Cardiac fibroblast (primary cell): ENCODE results near the gene HOXD3.

Experiments used
- DNase-seq, 2 donors: peaks; one replicate each; pipeline versions ENCODE4 v3.0.0 to v3.0.0-alpha.2; 2010; ENCODE audit warnings: low read depth in 2 of 2
- H3K4me3 ChIP-seq, 2 donors: replicated peaks in 1 of 2; 1 replicate in 1 of 2; 2 replicates in 1 of 2; pipeline ENCODE4 v1.5.1; 2011; ENCODE audit warnings: low read depth in 2 of 2, low read length in 2 of 2, mild to moderate bottlenecking in 2 of 2, moderate library complexity in 1 of 2
- TF ChIP-seq, protein P1 (sequence below): IDR thresholded peaks from one replicate; pipeline ENCODE4 v1.5.1; 2011; ENCODE audit warnings: low read depth, mild to moderate bottlenecking, low read length, inconsistent platforms

Gene HOXD3

DNA sequence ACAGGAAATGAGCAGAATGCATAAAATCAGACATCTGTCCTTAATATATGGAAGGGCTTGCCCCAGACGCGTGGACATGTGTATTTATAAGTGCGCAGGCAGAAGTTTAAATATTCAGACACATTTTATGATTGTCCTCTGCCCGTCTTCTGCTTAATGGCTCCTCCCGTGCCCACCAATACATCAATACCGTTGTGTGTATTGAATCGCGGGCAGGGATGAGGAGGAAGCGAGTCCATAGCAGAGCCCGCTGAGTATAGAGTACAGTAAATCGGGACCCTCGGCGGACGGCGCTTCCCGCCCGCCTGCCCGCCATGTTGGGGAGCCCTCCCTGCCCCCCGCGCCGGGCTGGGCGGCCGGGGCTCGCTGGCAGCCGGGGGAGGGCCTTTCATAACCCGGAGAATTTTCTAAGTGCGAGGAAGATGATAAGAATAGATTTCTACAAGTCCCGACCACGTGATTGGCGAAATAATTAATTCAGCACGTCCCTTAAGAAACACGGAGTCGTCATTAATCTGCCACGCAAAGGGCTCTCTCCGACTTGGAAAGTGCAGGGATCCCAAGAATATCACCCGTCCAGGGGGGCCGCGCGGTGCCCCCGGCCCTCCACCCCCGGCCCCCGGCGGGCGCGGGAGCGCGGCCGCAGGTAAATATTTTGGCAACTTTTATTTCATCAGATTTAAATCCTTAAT, at the start of gene HOXD3:
Gene HOXD3, plus strand, starts transcription at position 501 of the 692 bp plus-strand sequence. CDS start 11,808 bp downstream, outside the sequence.
- no peak for DNase-seq
- TF ChIP-seq, protein P1, sequence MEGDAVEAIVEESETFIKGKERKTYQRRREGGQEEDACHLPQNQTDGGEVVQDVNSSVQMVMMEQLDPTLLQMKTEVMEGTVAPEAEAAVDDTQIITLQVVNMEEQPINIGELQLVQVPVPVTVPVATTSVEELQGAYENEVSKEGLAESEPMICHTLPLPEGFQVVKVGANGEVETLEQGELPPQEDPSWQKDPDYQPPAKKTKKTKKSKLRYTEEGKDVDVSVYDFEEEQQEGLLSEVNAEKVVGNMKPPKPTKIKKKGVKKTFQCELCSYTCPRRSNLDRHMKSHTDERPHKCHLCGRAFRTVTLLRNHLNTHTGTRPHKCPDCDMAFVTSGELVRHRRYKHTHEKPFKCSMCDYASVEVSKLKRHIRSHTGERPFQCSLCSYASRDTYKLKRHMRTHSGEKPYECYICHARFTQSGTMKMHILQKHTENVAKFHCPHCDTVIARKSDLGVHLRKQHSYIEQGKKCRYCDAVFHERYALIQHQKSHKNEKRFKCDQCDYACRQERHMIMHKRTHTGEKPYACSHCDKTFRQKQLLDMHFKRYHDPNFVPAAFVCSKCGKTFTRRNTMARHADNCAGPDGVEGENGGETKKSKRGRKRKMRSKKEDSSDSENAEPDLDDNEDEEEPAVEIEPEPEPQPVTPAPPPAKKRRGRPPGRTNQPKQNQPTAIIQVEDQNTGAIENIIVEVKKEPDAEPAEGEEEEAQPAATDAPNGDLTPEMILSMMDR = no peak
- no peak within 1 kb of the TSS for H3K4me3 ChIP-seq

DNA sequence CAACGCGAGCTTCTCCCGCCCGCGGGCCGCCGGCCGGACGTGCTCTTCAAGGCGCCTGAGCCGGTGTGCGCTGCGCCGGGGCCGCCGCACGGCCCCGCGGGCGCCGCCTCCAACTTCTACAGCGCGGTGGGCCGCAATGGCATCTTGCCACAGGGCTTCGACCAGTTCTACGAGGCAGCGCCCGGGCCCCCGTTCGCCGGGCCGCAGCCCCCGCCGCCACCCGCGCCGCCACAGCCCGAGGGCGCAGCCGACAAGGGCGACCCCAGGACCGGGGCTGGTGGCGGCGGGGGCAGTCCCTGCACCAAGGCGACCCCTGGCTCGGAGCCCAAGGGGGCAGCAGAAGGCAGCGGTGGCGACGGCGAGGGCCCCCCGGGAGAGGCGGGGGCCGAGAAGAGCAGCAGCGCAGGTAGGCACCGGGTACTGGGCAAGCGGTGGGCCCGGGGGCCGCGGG, 49.4 kb upstream of the HOXD3 start:
- DNase-seq = no peak
- H3K4me3 ChIP-seq = no peak overlapping the region
- TF ChIP-seq, protein P1 = no peak

DNA sequence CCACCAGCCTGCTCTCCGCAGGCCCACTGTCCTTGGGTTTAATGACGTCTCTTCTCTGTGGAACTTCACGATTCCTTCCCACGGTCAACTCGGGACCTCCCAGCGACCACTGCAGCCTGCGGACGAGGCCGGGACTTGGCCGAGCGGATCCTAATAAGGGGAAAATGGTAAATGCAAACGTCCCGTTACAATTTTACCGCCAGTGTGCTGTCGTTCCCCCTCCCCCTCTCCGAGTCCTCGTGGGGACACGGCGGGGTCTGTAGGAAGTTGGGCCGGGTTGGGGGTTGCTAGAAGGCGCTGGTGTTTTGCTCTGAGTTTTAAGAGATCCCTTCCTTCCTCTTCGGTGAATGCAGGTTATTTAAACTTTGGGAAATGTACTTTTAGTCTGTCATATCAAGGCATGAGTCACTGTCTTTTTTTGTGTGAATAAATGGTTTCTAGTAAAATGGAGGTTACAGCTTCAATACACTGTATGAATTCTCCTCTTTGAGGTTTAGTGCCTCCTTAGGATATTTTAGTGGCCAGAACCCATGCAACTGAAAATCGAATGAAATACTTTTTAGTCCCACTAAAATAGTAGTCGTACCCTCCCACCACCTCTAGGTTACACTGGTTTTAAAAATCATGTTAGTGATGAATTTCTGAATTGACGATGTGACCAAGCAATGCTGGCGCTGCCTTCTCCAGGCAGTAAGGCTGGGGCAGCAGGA, 47.8 kb upstream of the HOXD3 start:
- no peak for DNase-seq
- H3K4me3 ChIP-seq = no peak overlapping the region
- TF ChIP-seq, protein P1 = no peak

DNA sequence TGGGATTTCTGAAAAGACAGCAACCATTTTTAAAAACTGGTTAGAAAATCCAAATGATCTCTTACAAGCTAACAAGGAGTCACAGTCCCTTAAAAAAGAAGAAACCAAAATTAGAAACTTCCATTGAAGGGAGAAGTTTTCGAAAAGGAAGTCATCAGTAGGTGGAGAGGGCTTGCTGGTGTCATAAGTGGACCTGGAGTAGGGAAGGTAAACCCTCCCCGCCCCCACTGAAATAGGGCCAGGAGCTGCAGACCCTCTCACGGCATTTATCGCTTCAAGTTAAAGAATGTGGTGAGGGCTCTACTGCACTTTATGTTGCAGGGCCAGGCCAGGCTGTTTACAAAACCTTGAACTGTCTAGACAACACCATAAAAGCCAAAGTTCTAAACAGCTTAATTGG, 47.2 kb upstream of the HOXD3 start:
- DNase-seq = no peak
- TF ChIP-seq, protein P1 = no peak
- H3K4me3 ChIP-seq = no peak overlapping the region

DNA sequence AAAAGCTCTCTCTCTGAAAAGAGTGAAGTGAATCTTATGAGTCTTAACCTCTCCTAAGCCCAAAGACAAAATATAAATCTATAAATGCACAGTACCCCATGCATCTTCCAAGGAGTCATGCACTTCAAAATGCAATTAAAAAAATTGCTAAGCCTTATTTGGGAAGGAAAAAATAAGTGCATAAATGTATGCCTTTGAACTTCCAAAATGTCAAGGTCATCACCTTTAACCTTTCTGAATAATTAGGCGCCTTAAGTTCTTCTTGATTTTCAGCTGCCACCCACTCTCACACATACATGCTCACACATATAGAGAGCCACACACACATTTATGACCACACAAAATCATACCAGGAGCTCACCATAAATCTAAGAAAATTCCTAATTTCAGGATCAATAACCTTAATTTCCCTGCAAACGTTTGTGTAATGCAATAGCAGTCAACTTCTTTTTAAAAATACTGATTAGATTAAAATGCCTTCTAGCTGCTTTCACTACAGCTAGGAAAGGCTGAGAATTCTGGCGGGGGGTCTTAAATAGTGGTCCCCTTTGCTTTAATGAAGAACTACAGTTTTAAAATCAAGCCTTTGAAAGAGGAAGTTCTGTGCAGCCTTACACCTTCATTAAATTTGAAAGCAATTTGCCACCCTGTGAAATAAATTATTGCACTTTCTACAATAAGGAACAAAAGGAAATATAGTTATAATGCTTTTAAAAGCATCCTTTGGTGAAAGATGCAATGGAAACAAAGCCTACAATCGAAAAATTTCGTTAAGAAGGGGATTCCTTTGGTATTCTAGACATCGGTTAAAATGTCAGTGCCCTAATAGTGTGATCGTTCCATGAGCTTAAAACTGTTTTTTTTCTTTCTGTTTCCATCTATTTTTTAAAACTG, 46.4 kb upstream of the HOXD3 start:
- TF ChIP-seq, protein P1 = no peak
- no peak overlapping the region for H3K4me3 ChIP-seq
- no peak for DNase-seq

DNA sequence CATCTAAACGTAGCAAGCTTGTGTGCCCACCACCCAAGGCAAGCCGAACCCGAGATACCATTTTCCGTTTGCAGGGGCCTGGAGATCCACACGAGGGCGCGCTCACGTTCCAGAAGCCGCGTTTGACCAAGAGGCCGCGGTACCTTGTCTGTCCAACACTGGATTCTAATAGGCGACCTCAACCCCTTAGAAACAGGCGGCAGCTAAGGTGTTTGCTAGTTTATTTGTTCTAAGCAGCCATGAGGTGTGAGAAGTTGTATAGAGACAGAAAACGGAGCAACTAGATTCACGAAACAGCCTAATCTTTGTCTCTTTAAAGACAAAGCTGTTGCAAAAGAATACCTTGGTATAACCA, 45.8 kb upstream of the HOXD3 start:
- no peak overlapping the region for H3K4me3 ChIP-seq
- TF ChIP-seq, protein P1 = peak; percentile 57
- peak; percentile 36 to 47 for DNase-seq
